Activated naive CD8-positive, alpha-beta T cell treated with anti-CD3 and anti-CD28 coated beads, Interleukin-2, amount 10 ng/mL, durations not matched to agents 7 days and 5 days (primary cell): Measurements from ENCODE around the gene CBFA2T3. TPM values are rescaled to one million over a fixed set of nuclear protein-coding genes. Genes with fewer than 3 reads are reported as not detected.
"Not testable (repeated sequence)": the region's sequence is repeated elsewhere in the genome, so short reads cannot be mapped to it uniquely, and the experiment has no call there.

Experiments used
- ATAC-seq: fragments of 150-1000 bp; cut with Tn5 transposase; one replicate; pipeline ENCODE4 v1.10.0; 2021; ENCODE audit warnings: low read depth, moderate library complexity
- POLR2A ChIA-PET: fragments of 350-600 bp; sonication (Branson Sonifier 250); formaldehyde crosslinking; loops from one replicate; lab custom pipeline; 2021; ENCODE audit warnings: antibody characterized with exemption; lab: Charles Lee
- DNase-seq: peaks from one replicate; pipeline ENCODE4 v3.0.0; 2021
- H3K27ac Mint-ChIP-seq: one replicate; pipeline ENCODE4 v1.8.0; 2022; ENCODE audit warnings: mild to moderate bottlenecking, mixed read lengths
- H3K27me3 Mint-ChIP-seq: one replicate; pipeline ENCODE4 v1.8.0; 2022; ENCODE audit warnings: mild to moderate bottlenecking, moderate library complexity, mixed read lengths
- H3K36me3 Mint-ChIP-seq: one replicate; pipeline ENCODE4 v1.8.0; 2021; ENCODE audit warnings: mild to moderate bottlenecking, mixed read lengths
- H3K4me1 Mint-ChIP-seq: one replicate; pipeline ENCODE4 v1.8.0; 2021; ENCODE audit warnings: mixed read lengths
- H3K4me3 Mint-ChIP-seq: one replicate; pipeline ENCODE4 v1.8.0; 2022; ENCODE audit warnings: mild to moderate bottlenecking, moderate library complexity, mixed read lengths
- H3K9me3 Mint-ChIP-seq: one replicate; pipeline ENCODE4 v1.8.0; 2021; ENCODE audit warnings: mixed read lengths
- total RNA-seq, 2 experiments: library from RNA; stranded (reverse); gene quantifications; one replicate each; pipeline ENCODE4 v1.2.3, GENCODE V29; 2021

CBFA2T3 gene
- total RNA-seq, 2 experiments from 2014 or later = 0.08 to 0.26 TPM

DNA sequence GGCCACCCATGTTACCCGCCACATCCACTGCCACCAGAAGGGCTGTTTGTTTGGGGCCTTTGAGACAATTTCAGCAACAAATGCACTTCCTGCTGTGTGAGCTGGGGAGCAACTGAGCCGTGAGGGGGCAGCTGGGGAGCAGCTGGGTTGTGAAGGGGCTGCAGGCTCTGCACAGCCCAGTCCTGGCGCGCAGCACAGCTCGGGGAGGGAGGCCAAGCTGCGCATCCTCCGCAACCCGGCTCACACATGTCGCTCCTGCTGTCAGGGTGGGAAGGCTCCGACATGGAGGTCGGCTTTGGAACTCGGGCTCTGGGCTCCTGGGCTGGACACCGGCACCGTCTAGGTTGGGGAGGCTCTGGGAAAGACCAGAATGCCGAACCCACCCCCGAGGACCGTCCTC, 53.6 kb downstream of the CBFA2T3 start:
- ATAC-seq = no peak
- H3K4me3 Mint-ChIP-seq = no peak overlapping the region
- H3K4me1 Mint-ChIP-seq = peaks cover 3% of the 10 kb centered on the region
- DNase-seq = no peak
- no peak overlapping the region for H3K27ac Mint-ChIP-seq
- H3K27me3 Mint-ChIP-seq = peaks cover 2% of the 10 kb centered on the region
- H3K36me3 Mint-ChIP-seq = no peaks in the 10 kb centered on the region
- POLR2A ChIA-PET = no interaction called here
- no peaks in the 10 kb centered on the region for H3K9me3 Mint-ChIP-seq

DNA sequence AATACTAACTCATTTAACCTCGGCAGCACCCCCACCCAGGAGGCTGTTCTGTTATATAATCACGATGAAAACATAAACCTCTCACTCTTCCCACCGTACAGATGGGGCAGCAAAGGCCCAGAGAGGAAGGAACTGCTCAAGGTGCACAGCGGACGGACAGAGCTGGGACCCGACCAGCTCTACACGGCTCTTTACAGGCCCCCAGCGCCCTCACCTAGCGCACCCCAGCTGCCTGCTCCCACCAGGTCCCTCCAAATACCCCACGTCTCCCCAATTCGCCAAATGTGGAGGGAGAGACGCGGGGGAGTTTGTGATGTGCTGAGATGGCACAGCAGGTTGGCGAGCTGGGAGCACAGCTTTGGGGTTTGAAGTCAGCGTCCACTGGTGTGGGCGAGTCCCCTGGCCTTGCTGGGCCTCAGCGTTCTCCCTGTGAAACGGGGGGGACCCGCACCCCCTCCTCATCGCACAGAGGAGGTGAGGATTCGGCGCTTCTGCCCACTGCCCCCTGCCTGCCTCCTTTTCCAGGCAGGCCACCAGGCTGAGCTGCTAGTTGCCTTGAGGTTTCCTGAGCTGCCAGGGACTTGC, 54.1 kb downstream of the CBFA2T3 start:
- Mint-ChIP-seq H3K27ac (no peak overlapping the region), H3K27me3 (peaks cover 2% of the 10 kb centered on the region), H3K4me1 (peaks cover 3% of the 10 kb centered on the region), H3K36me3 (no peaks in the 10 kb centered on the region), H3K4me3 (no peak overlapping the region), H3K9me3 (no peaks in the 10 kb centered on the region)
- ATAC-seq (no peak), DNase-seq (no peak)
- POLR2A ChIA-PET = no interaction called here

DNA sequence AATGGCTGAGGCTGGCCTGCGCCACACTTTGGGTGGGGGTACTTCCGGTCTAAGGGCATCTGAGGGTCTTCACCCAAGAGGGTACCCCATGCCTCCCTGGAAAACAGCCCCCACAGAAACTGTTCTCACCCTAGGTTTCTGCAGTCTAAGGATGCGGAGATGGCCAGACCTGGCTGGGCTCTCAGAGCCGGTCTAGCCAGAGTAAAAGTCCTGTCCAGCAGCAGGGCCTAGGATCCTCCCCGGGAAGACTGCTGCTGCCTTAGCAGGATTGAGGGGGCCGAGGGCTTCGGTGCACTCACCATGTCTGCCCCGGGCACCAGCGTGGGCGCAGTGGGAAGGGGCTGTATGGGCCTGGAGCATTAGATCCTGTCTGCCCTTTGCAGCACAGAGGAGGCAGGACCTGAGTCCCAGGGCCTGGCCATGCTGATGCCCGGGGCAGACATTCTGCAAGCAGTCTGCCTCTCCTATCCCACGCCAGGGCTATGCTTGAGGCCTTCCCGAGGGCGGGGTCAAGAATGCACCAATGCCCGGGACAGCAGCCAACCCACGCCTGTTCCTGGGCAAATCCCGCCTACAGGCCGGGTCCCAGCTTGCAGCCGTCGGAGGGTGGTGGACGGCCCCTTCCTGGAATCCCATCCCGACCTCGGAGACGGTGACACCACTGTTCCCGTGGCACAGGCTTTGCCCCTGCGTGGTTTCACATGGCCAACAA, 54.7 kb downstream of the CBFA2T3 start:
- H3K27me3 Mint-ChIP-seq = peaks cover 2% of the 10 kb centered on the region

DNA sequence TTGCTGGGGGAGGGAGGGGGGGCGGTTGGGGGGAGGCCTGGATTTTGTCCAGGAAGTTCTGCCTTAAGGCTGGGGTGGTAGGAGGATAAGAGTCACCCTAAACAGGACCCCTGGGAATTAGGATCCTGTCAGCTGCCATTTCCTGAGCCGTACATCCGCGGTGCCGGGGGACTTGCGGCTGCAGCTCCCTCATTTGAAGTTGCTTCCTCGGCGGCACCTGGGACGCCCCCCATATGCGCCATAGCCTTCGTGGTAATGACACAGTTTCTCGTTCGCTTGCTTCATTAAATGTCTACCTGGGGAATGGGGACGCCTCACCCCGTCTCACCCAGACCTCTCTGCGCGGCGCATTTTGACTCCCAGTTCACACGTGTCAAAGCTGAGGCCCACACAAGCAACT, 55.4 kb downstream of the CBFA2T3 start:
- H3K9me3 Mint-ChIP-seq = no peaks in the 10 kb centered on the region

More for the DNA sequence above, 54.7 kb downstream of the CBFA2T3 start:
- Mint-ChIP-seq H3K4me1 (peaks cover 3% of the 10 kb centered on the region), H3K9me3 (no peaks in the 10 kb centered on the region), H3K27ac (no peak overlapping the region), H3K4me3 (no peak overlapping the region), H3K36me3 (no peaks in the 10 kb centered on the region)
- POLR2A ChIA-PET = no interaction called here
- no peak for DNase-seq
- ATAC-seq = no peak

DNA sequence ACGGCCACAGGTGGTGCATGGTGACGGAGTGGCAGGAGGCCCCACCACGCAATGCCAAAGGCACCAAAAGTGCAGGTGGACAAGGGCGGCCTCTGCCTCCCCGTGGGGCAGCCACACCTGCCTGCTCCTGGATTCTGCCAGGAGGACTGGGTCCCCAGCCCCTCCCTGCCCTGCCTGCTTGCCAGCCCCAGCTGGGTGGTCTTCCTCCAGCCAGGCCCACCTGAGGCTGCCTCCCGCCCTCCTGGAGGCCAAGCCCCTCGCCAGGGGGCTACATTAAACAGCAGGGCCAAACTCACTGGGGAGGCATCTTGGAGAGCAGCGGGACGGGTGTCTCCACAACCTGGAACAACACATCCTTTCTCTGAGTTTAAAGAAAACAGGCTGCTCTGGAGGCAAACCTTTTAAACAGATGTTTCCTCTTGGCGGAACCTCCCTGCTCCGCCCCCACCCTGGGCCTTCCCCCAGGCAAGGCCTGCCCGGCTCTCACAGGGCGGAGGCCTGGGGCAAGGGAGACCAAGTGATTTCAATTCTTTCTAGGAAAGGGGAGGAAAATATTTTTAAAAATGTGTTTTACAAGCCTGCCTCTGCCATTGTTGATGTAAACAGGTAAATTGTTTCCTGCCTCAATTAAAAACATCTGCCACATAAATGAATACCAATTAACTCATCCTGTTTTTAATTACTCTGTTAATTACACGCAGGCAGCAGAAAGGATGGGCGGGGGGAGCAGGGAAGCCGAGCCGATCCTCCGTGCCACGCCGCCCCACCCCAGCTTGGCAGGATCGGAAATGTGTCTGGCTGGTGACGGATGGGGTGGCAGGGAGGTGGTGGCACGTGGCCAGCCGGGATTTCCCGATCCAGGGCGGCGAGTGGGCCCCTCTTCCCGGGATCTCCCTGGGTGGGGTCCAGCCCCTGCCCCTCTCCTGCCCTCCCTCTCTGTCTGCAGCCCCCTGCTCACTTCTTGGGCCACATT, 56.1 kb downstream of the CBFA2T3 start:
- Mint-ChIP-seq H3K36me3 (no peaks in the 10 kb centered on the region), H3K9me3 (no peaks in the 10 kb centered on the region), H3K4me3 (no peak overlapping the region), H3K27me3 (peaks cover 2% of the 10 kb centered on the region), H3K4me1 (peaks cover 3% of the 10 kb centered on the region), H3K27ac (no peak overlapping the region)
- DNase-seq = no peak
- ATAC-seq = no peak
- POLR2A ChIA-PET = no interaction called here

More for the DNA sequence above, 55.4 kb downstream of the CBFA2T3 start:
- H3K4me3 Mint-ChIP-seq = no peak overlapping the region
- no peak for ATAC-seq
- peaks cover 3% of the 10 kb centered on the region for H3K4me1 Mint-ChIP-seq
- no peak overlapping the region for H3K27ac Mint-ChIP-seq
- POLR2A ChIA-PET = no interaction called here
- no peak for DNase-seq
- H3K27me3 Mint-ChIP-seq = peaks cover 2% of the 10 kb centered on the region
- H3K36me3 Mint-ChIP-seq = no peaks in the 10 kb centered on the region

DNA sequence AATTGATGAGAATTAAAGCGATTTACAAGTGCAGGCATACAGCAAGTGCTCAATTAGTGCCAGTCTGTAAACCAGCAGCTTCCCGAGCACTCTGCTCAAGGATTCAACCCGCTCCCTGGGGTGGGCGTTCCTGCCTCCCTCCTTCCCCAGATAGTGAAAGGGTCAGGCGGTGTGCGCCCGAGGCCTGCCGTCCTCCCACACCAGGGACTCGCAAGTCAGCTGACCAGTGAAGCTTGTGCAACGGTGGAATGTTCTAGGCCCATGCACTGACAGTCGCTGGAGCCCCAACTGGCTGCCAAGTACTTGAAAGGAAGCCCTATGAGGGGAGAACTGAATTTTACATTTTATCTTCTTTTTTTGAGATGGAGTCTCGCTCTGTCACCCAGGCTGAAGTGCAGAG, 57.1 kb downstream of the CBFA2T3 start:
- H3K27ac Mint-ChIP-seq = no peak overlapping the region
- DNase-seq (no peak), ATAC-seq (no peak)
- peaks cover 3% of the 10 kb centered on the region for H3K4me1 Mint-ChIP-seq
- H3K27me3 Mint-ChIP-seq = peaks cover 2% of the 10 kb centered on the region
- H3K9me3 Mint-ChIP-seq = no peaks in the 10 kb centered on the region
- POLR2A ChIA-PET = no interaction called here
- H3K36me3 Mint-ChIP-seq = no peaks in the 10 kb centered on the region
- no peak overlapping the region for H3K4me3 Mint-ChIP-seq

DNA sequence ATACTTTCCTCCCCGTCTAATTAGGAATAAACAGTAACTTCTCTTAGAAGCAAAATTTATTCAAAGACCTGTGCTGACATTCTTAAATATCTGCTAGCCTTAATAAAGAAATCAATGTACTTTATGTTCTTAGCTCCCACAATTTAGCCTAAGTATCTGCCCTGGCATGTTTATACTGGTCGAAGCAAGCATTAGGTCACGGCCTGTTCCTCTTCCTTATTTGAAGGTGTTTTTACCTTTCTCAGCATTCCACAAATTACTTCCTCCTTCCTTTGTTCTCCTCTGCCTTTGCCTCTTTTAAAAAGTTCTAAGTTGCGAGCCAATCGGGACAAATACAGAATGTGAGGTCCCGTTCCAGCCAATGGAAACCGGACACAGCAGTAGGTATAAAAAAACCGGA, 58.1 kb downstream of the CBFA2T3 start:
- H3K9me3 Mint-ChIP-seq, DNase-seq, H3K4me3 Mint-ChIP-seq, POLR2A ChIA-PET, H3K27ac Mint-ChIP-seq, ATAC-seq, H3K36me3 Mint-ChIP-seq, H3K27me3 Mint-ChIP-seq, H3K4me1 Mint-ChIP-seq: not testable (repeated sequence)

DNA sequence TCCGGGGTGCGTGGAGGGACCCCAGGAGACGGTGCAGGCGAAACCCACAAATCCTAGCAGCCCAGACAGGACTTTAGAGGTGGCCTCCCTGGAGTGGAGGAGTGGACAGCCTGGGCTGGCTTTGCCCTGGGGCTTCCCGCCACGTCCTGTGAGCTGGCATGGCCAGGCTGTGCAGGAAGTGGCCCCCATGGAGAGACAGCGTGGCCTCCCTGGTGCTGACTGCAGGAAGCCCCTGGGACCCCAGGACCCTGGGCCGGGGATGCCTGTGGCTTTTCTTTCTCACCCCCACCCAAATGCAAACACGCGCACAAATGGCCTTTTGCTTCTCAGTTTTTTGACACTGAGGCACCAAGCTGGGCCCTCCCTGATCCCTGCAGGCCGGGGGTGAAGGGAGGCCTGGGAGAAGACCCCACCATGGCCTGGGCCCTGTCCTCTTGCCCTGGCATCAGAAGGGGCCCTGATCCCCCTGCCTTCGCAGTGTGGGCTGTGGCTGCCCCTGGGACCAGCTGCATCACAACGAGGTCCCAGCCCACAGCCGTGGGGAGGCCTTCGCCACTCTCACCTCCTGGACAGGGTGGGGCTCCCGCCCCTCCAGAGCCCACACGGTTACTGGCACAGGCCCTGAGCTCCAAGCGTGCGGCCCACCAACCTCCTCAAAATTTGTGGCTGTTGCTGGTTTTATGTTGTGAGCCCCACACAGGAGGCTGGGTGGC, 58.9 kb downstream of the CBFA2T3 start:
- ATAC-seq (no peak), DNase-seq (no peak)
- no peak overlapping the region for H3K27ac Mint-ChIP-seq
- POLR2A ChIA-PET = no interaction called here
- peaks cover 3% of the 10 kb centered on the region for H3K4me1 Mint-ChIP-seq
- H3K4me3 Mint-ChIP-seq = no peak overlapping the region
- H3K27me3 Mint-ChIP-seq = peaks cover 2% of the 10 kb centered on the region
- no peaks in the 10 kb centered on the region for H3K36me3 Mint-ChIP-seq
- peaks cover 2% of the 10 kb centered on the region for H3K9me3 Mint-ChIP-seq

DNA sequence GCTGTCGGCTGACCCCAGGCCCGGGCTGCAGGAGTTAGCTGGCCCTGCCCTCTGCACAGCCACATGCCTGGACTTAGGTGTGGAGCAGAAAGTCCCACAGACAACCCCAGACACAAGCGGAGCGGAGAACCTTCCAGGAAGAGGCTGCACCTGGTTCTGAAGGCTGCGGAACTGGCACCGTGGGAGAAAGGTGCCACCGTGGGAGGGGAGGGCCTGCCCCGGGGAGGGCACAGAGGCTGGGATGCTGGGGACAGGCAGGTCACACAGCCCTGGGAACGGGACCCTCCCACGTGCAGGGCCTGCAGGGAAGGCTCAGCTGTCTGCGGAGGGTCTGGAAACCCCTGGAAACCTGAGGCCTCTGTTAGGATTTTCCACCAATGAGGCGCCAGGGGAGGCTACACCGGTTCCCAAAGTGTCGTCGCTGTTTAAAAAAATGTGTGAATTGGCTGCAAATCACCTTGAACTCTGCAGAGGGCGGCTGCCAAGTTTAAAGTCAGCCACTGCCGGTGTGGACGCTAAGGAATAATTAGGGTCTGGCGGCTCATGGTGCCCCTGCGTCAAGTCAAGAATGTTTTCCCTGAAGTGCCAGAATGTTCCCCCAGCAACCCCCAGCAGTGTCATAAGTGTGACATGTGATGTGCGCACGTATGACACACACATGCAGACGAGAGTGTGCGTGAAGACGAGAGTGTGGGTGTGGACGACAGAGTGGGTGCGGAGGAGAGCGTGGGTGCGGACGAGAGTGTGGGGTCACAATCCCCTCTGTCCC, 59.7 kb downstream of the CBFA2T3 start:
- POLR2A ChIA-PET = no interaction called here
- Mint-ChIP-seq H3K4me3 (no peak overlapping the region), H3K4me1 (peaks cover 3% of the 10 kb centered on the region), H3K36me3 (no peaks in the 10 kb centered on the region), H3K27ac (no peak overlapping the region), H3K9me3 (peaks cover 2% of the 10 kb centered on the region), H3K27me3 (peaks cover 2% of the 10 kb centered on the region)
- no peak for DNase-seq
- no peak for ATAC-seq

DNA sequence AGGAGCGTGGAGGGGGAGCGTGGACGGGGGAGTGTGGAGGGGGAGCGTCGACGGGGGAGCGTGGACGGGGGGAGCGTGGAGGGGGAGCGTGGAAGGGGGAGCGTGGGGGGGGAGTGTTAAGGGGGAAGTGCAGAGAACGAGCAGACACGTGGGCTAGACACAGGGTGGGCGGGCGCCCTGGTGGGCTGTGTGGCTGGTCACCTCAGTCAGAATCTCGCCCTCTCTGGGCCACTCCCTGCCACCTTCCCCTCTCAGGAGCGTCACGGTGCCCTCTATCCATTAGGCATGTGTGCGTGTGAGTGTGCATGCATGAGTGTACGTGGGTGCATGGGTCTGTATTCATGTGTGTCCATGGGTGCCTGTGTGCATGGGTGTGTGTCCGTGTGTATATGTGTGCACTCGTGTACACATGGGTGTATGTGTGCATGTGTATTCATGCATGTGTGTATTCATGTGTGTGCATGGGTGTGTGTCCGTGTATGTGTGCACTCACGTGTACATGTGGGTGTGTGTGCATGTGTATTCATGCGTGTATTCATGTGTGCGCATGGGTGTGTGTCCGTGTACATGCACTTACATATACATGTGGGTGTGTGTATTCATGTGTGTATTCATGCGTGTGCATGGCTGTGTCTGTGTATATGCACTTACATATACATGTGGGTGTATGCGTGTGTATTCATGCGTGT, 61.2 kb downstream of the CBFA2T3 start:
- H3K9me3 Mint-ChIP-seq = peaks cover 2% of the 10 kb centered on the region
- no peaks in the 10 kb centered on the region for H3K27me3 Mint-ChIP-seq
- no peak overlapping the region for H3K4me3 Mint-ChIP-seq
- H3K4me1 Mint-ChIP-seq = no peaks in the 10 kb centered on the region
- no peak for DNase-seq
- H3K27ac Mint-ChIP-seq = no peak overlapping the region
- no peaks in the 10 kb centered on the region for H3K36me3 Mint-ChIP-seq
- POLR2A ChIA-PET = no interaction called here
- ATAC-seq = no peak

DNA sequence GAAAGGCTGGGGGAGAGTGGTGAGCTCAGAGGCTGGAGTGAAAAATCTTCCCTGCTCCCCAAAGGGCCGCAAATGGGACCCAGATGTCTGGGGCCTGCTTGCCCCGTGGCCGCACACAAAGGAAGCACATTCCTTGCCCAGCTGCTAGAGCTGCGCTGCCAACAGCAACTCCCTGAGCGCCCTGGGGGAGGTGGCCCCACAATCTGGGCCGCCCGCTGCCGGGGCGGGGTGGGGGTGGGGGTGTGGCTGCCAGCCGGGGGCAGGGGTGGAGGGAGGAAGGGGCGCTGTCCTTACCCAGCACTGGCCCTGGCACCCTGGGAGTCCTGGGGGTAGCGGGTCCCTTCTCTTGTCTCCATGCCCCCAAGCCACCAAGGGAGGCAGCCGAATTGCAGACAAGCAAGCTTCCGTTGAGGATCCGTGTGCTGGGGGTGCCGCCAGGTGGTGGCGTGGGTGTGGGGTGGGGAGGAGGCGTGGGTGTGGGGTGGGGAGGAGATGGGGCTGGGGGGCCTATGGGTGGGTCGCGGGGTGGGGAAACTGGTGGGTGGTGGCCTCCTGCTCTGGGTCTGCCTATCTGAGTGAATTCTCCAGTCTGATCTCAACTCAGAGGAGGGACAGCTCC, 62.1 kb downstream of the CBFA2T3 start:
- DNase-seq (no peak), ATAC-seq (no peak)
- POLR2A ChIA-PET = no interaction called here
- Mint-ChIP-seq H3K27ac (no peak overlapping the region), H3K27me3 (no peaks in the 10 kb centered on the region), H3K4me3 (no peak overlapping the region), H3K4me1 (no peaks in the 10 kb centered on the region), H3K9me3 (peaks cover 2% of the 10 kb centered on the region), H3K36me3 (no peaks in the 10 kb centered on the region)

DNA sequence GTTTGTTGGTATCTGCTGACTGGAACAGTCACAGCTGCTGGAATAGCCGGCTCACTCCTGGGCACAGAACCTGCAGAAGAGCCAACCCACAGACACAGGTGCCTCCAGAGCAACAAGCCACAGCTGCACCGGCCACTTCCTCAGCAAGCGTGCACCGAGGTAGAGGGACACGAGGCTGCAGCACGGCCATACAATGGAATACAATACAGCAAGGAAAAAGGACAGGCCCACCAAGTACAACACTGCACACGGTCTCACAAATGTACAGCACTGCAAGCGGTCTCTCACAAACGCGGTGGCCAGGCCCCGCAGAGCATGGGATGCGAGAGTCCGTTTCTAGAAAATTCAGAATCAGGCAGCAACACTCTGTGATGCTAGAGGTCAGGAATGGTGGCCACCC, 63.1 kb downstream of the CBFA2T3 start:
- Mint-ChIP-seq H3K4me3 (no peak overlapping the region), H3K36me3 (no peaks in the 10 kb centered on the region), H3K4me1 (no peaks in the 10 kb centered on the region), H3K27ac (no peak overlapping the region), H3K9me3 (peaks cover 2% of the 10 kb centered on the region), H3K27me3 (no peaks in the 10 kb centered on the region)
- POLR2A ChIA-PET = no interaction called here
- no peak for ATAC-seq
- no peak for DNase-seq
